ENCODE data around the gene KRT5.

KRT5 gene

GRCh38 chr12:52539821-52540173 lies 19.6 kb upstream of the KRT5 start:
- H3K4me3 ChIP-seq (ENCODE audit: severe bottlenecking), result no peak overlapping the region
- peak overlapping the region; percentile 72 for H3K27ac ChIP-seq (ENCODE audit: poor library complexity, severe bottlenecking)
- DNase-seq (ENCODE audit: low spot score), result no peak
- no peak for TF ChIP-seq CTCF (IDR thresholded peaks at IDR 0.05; ENCODE audit: poor library complexity, severe bottlenecking)
- 0 out of 3 replicates have a peak, but pooled peaks have one; percentile 6 for ATAC-seq (ENCODE audit: low read depth)
- H3K9me3 ChIP-seq (ENCODE audit: severe bottlenecking), result no peaks in the 10 kb centered on the region
- no peaks in the 10 kb centered on the region for H3K36me3 ChIP-seq (ENCODE audit: low read depth)
- peaks cover 30% of the 10 kb centered on the region for H3K4me1 ChIP-seq (ENCODE audit: insufficient read depth, poor library complexity, severe bottlenecking)
- no peaks in the 10 kb centered on the region for H3K27me3 ChIP-seq (ENCODE audit: insufficient read depth, poor library complexity, severe bottlenecking)

- H3K9me3 ChIP-seq (ENCODE audit: severe bottlenecking), result no peaks in the 10 kb centered on the region
- no peaks in the 10 kb centered on the region for H3K27me3 ChIP-seq (ENCODE audit: insufficient read depth, poor library complexity, severe bottlenecking)
- H3K36me3 ChIP-seq (ENCODE audit: low read depth), result no peaks in the 10 kb centered on the region
- H3K27ac ChIP-seq (ENCODE audit: poor library complexity, severe bottlenecking), result peak overlapping the region; percentile 72
- H3K4me1 ChIP-seq (ENCODE audit: insufficient read depth, poor library complexity, severe bottlenecking), result peaks cover 30% of the 10 kb centered on the region
- ATAC-seq (ENCODE audit: low read depth) (peak; percentile 92), DNase-seq (ENCODE audit: low spot score) (no peak)
- no peak overlapping the region for H3K4me3 ChIP-seq (ENCODE audit: severe bottlenecking)
- no peak for TF ChIP-seq CTCF (IDR thresholded peaks at IDR 0.05; ENCODE audit: poor library complexity, severe bottlenecking)
Observed at GRCh38 chr12:52539083-52539820, 19.1 kb upstream of the KRT5 start.

- Histone ChIP-seq H3K4me3 (ENCODE audit: severe bottlenecking) (no peak overlapping the region), H3K4me1 (ENCODE audit: insufficient read depth, poor library complexity, severe bottlenecking) (peaks cover 30% of the 10 kb centered on the region), H3K27me3 (ENCODE audit: insufficient read depth, poor library complexity, severe bottlenecking) (no peaks in the 10 kb centered on the region), H3K36me3 (ENCODE audit: low read depth) (no peaks in the 10 kb centered on the region), H3K9me3 (ENCODE audit: severe bottlenecking) (no peaks in the 10 kb centered on the region), H3K27ac (ENCODE audit: poor library complexity, severe bottlenecking) (no peak overlapping the region)
- ATAC-seq (ENCODE audit: low read depth) (no peak), DNase-seq (ENCODE audit: low spot score) (no peak)
- TF ChIP-seq CTCF (IDR thresholded peaks at IDR 0.05; ENCODE audit: poor library complexity, severe bottlenecking), result no peak
Observed at GRCh38 chr12:52537101-52537500, 16.9 kb upstream of the KRT5 start.

- no peak overlapping the region for H3K27ac ChIP-seq (ENCODE audit: poor library complexity, severe bottlenecking)
- no peaks in the 10 kb centered on the region for H3K36me3 ChIP-seq (ENCODE audit: low read depth)
- ATAC-seq (ENCODE audit: low read depth), result no peak
- H3K4me3 ChIP-seq (ENCODE audit: severe bottlenecking), result no peak overlapping the region
- no peaks in the 10 kb centered on the region for H3K9me3 ChIP-seq (ENCODE audit: severe bottlenecking)
- DNase-seq (ENCODE audit: low spot score), result no peak
- peaks cover 30% of the 10 kb centered on the region for H3K4me1 ChIP-seq (ENCODE audit: insufficient read depth, poor library complexity, severe bottlenecking)
- no peak for TF ChIP-seq CTCF (IDR thresholded peaks at IDR 0.05; ENCODE audit: poor library complexity, severe bottlenecking)
- H3K27me3 ChIP-seq (ENCODE audit: insufficient read depth, poor library complexity, severe bottlenecking), result no peaks in the 10 kb centered on the region
Observed at GRCh38 chr12:52535574-52535973, 15.4 kb upstream of the KRT5 start.

- TF ChIP-seq CTCF (IDR thresholded peaks at IDR 0.05; ENCODE audit: poor library complexity, severe bottlenecking), result peak; percentile 47
- Histone ChIP-seq H3K27ac (ENCODE audit: poor library complexity, severe bottlenecking) (no peak overlapping the region), H3K27me3 (ENCODE audit: insufficient read depth, poor library complexity, severe bottlenecking) (no peaks in the 10 kb centered on the region), H3K9me3 (ENCODE audit: severe bottlenecking) (no peaks in the 10 kb centered on the region), H3K4me3 (ENCODE audit: severe bottlenecking) (no peak overlapping the region), H3K36me3 (ENCODE audit: low read depth) (no peaks in the 10 kb centered on the region), H3K4me1 (ENCODE audit: insufficient read depth, poor library complexity, severe bottlenecking) (peaks cover 23% of the 10 kb centered on the region)
- DNase-seq (ENCODE audit: low spot score) (no peak), ATAC-seq (ENCODE audit: low read depth) (no peak)
Observed at GRCh38 chr12:52534482-52534881, 14.3 kb upstream of the KRT5 start.

All from RWPE2 (cell line).